Measurements from ENCODE around the gene USP40.

DNA sequence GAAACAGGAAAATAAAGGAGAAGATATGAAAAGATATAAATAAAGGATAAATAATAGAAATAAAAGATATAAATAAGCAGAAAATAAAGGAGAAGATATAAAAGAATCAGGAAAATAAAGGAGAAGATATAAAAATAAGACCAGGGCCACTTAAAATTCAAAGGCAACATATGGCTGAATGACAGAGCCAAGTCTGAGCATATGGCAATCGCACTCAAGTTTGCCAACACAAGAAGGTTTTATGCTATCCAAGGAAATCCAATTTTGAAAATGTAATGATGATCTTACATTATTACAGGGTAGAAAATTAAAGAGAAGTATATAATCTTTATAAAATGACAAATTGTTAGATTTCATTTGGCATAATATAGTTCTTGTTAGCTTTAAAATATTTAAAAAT, 33.6 kb downstream of the USP40 start:
- TF ChIP-seq POLR2AphosphoS5 (IDR thresholded peaks at IDR 0.05): no peak
- TF ChIP-seq, protein P1, sequence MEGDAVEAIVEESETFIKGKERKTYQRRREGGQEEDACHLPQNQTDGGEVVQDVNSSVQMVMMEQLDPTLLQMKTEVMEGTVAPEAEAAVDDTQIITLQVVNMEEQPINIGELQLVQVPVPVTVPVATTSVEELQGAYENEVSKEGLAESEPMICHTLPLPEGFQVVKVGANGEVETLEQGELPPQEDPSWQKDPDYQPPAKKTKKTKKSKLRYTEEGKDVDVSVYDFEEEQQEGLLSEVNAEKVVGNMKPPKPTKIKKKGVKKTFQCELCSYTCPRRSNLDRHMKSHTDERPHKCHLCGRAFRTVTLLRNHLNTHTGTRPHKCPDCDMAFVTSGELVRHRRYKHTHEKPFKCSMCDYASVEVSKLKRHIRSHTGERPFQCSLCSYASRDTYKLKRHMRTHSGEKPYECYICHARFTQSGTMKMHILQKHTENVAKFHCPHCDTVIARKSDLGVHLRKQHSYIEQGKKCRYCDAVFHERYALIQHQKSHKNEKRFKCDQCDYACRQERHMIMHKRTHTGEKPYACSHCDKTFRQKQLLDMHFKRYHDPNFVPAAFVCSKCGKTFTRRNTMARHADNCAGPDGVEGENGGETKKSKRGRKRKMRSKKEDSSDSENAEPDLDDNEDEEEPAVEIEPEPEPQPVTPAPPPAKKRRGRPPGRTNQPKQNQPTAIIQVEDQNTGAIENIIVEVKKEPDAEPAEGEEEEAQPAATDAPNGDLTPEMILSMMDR (IDR thresholded peaks at IDR 0.05 in 8 of 11, conservative IDR thresholded peaks at IDR 0.05 in 3 of 11): no peak

Measured in spleen (tissue), 7 donors.